Ectodermal cell (in vitro differentiated cells): ENCODE data around the gene MMRN1.
"Not testable (repeated sequence)": the region's sequence is repeated elsewhere in the genome, so short reads cannot be mapped to it uniquely, and the experiment has no call there.

Experiments
- H3K27ac ChIP-seq: 2 replicates; pipeline ENCODE4 v1.7.0; 2013; ENCODE audit warnings: mild to moderate bottlenecking, low read depth, low read length; ENCODE audit not compliant: insufficient read depth, poor library complexity, severe bottlenecking
- H3K27me3 ChIP-seq: 2 replicates; pipeline ENCODE4 v1.7.0; 2013; ENCODE audit warnings: mild to moderate bottlenecking, low read length; ENCODE audit not compliant: insufficient read depth, control insufficient read depth, poor library complexity, severe bottlenecking
- H3K36me3 ChIP-seq: one replicate; pipeline ENCODE4 v1.7.0; 2013; ENCODE audit warnings: low read length; ENCODE audit not compliant: control insufficient read depth, insufficient read depth
- H3K4me1 ChIP-seq: one replicate; pipeline ENCODE4 v1.7.0; 2013; ENCODE audit warnings: low read length; ENCODE audit not compliant: control insufficient read depth, insufficient read depth
- H3K4me3 ChIP-seq: 2 replicates; pipeline ENCODE4 v1.7.0; 2013; ENCODE audit warnings: low read depth, low read length, control low read depth; ENCODE audit not compliant: insufficient read depth
- H3K9me3 ChIP-seq: 2 replicates; pipeline ENCODE4 v1.7.0; 2013; ENCODE audit warnings: mild to moderate bottlenecking, low read length, moderate library complexity; ENCODE audit not compliant: control insufficient read depth
- WGBS, 2 experiments: methylation state at CpG; one replicate each; pipeline ENCODE4 v1.1.7; 2013; ENCODE audit warnings: missing lambda C conversion rate in 2 of 2; 5-methylcytosine and 5-hydroxymethylcytosine counted together

The MMRN1 gene

GRCh38 chr4:89876548-89876947 is 18.1 kb upstream of the MMRN1 start:
- 94 to 99% methylated on average over 3 of the region's 3 CpGs for WGBS, 2 experiments
- Histone ChIP-seq H3K9me3 (no peaks in the 10 kb centered on the region), H3K36me3 (no peaks in the 10 kb centered on the region), H3K27ac (no peak overlapping the region), H3K27me3 (no peaks in the 10 kb centered on the region), H3K4me3 (no peak overlapping the region), H3K4me1 (peaks cover 21% of the 10 kb centered on the region)

GRCh38 chr4:89878611-89879010 is 16.0 kb upstream of the MMRN1 start:
- H3K27me3 ChIP-seq: no peaks in the 10 kb centered on the region
- H3K27ac ChIP-seq: peak overlapping the region; percentile 3
- peaks cover 21% of the 10 kb centered on the region for H3K4me1 ChIP-seq
- H3K9me3 ChIP-seq: no peaks in the 10 kb centered on the region
- WGBS, 2 experiments: 80 to 95% methylated on average over 1 of the region's 1 CpG
- no peaks in the 10 kb centered on the region for H3K36me3 ChIP-seq
- no peak overlapping the region for H3K4me3 ChIP-seq

GRCh38 chr4:89879215-89879614 is 15.4 kb upstream of the MMRN1 start:
- 26 to 53% methylated on average over 3 to 4 of the region's 4 CpGs for WGBS, 2 experiments
- Histone ChIP-seq H3K4me1 (peaks cover 21% of the 10 kb centered on the region), H3K4me3 (peak overlapping the region; percentile 29), H3K27me3 (no peaks in the 10 kb centered on the region), H3K36me3 (no peaks in the 10 kb centered on the region), H3K27ac (peak overlapping the region; percentile 6), H3K9me3 (no peaks in the 10 kb centered on the region)

- H3K4me3 ChIP-seq: no peak overlapping the region
- H3K4me1 ChIP-seq: no peaks in the 10 kb centered on the region
- no peak overlapping the region for H3K27ac ChIP-seq
- H3K9me3 ChIP-seq: no peaks in the 10 kb centered on the region
- no peaks in the 10 kb centered on the region for H3K27me3 ChIP-seq
- no peaks in the 10 kb centered on the region for H3K36me3 ChIP-seq
- 94% methylated on average over 9 of the region's 9 CpGs for WGBS, 2 experiments
Measured at GRCh38 chr4:89889289-89889688, 5.4 kb upstream of the MMRN1 start.

- H3K36me3 ChIP-seq: no peaks in the 10 kb centered on the region
Measured at GRCh38 chr4:89897867-89898266, 3.2 kb downstream of the MMRN1 start.

GRCh38 chr4:89898304-89898716 is 3.7 kb downstream of the MMRN1 start:
- H3K27ac ChIP-seq: no peak overlapping the region
- WGBS, 2 experiments: 75 to 76% methylated on average over 5 of the region's 5 CpGs
- no peaks in the 10 kb centered on the region for H3K27me3 ChIP-seq
- H3K9me3 ChIP-seq: no peaks in the 10 kb centered on the region
- no peak overlapping the region for H3K4me3 ChIP-seq
- no peaks in the 10 kb centered on the region for H3K36me3 ChIP-seq
- no peaks in the 10 kb centered on the region for H3K4me1 ChIP-seq

More at GRCh38 chr4:89897867-89898266, 3.2 kb downstream of the MMRN1 start:
- H3K27ac ChIP-seq: no peak overlapping the region
- H3K9me3 ChIP-seq: no peaks in the 10 kb centered on the region
- H3K4me1 ChIP-seq: no peaks in the 10 kb centered on the region
- H3K27me3 ChIP-seq: no peaks in the 10 kb centered on the region
- WGBS, 2 experiments: no CpG with 5 or more reads among the region's 1 CpG
- H3K4me3 ChIP-seq: no peak overlapping the region

GRCh38 chr4:89899152-89899551 is 4.5 kb downstream of the MMRN1 start:
- Histone ChIP-seq H3K36me3 (no peaks in the 10 kb centered on the region), H3K4me3 (no peak overlapping the region), H3K9me3 (no peaks in the 10 kb centered on the region), H3K27me3 (no peaks in the 10 kb centered on the region), H3K4me1 (no peaks in the 10 kb centered on the region), H3K27ac (no peak overlapping the region)

- Histone ChIP-seq H3K36me3 (no peaks in the 10 kb centered on the region), H3K4me1 (no peaks in the 10 kb centered on the region), H3K27ac (no peak overlapping the region), H3K27me3 (no peaks in the 10 kb centered on the region), H3K4me3 (no peak overlapping the region), H3K9me3 (no peaks in the 10 kb centered on the region)
- WGBS, 2 experiments: 93 to 100% methylated on average over 1 of the region's 1 CpG
Measured at GRCh38 chr4:89899854-89900253, 5.2 kb downstream of the MMRN1 start.

- not testable (repeated sequence) for H3K27me3 ChIP-seq, H3K36me3 ChIP-seq, H3K27ac ChIP-seq, H3K4me3 ChIP-seq, H3K9me3 ChIP-seq, H3K4me1 ChIP-seq
- 5 to 8% methylated on average over 5 of the region's 7 CpGs for WGBS, 2 experiments
Measured at GRCh38 chr4:89901808-89902431, 7.3 kb downstream of the MMRN1 start.

- H3K27ac ChIP-seq: no peak overlapping the region
- H3K4me1 ChIP-seq: peaks cover 7% of the 10 kb centered on the region
- no peaks in the 10 kb centered on the region for H3K9me3 ChIP-seq
- H3K36me3 ChIP-seq: no peaks in the 10 kb centered on the region
- no peak overlapping the region for H3K4me3 ChIP-seq
- no peaks in the 10 kb centered on the region for H3K27me3 ChIP-seq
- 95 to 100% methylated on average over 1 to 2 of the region's 3 CpGs for WGBS, 2 experiments
Measured at GRCh38 chr4:89904524-89904923, 9.9 kb downstream of the MMRN1 start.

GRCh38 chr4:89906316-89906715 is 11.7 kb downstream of the MMRN1 start:
- Histone ChIP-seq H3K27me3 (no peaks in the 10 kb centered on the region), H3K27ac (peak overlapping the region; percentile 27), H3K36me3 (peaks cover 3% of the 10 kb centered on the region), H3K4me3 (no peak overlapping the region), H3K9me3 (no peaks in the 10 kb centered on the region), H3K4me1 (peaks cover 7% of the 10 kb centered on the region)
